ENCODE measurements around the gene TEX52.

TEX52 gene

GRCh38 chr12:2834581-2835491 is 22.0 kb downstream of the TEX52 start, which contains the start of gene NRIP2:
Gene NRIP2, minus strand, starts transcription at chr12:2835035. Its CDS starts 52 bp downstream, at chr12:2834983.
- TF ChIP-seq, protein P1, sequence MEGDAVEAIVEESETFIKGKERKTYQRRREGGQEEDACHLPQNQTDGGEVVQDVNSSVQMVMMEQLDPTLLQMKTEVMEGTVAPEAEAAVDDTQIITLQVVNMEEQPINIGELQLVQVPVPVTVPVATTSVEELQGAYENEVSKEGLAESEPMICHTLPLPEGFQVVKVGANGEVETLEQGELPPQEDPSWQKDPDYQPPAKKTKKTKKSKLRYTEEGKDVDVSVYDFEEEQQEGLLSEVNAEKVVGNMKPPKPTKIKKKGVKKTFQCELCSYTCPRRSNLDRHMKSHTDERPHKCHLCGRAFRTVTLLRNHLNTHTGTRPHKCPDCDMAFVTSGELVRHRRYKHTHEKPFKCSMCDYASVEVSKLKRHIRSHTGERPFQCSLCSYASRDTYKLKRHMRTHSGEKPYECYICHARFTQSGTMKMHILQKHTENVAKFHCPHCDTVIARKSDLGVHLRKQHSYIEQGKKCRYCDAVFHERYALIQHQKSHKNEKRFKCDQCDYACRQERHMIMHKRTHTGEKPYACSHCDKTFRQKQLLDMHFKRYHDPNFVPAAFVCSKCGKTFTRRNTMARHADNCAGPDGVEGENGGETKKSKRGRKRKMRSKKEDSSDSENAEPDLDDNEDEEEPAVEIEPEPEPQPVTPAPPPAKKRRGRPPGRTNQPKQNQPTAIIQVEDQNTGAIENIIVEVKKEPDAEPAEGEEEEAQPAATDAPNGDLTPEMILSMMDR (IDR thresholded peaks at IDR 0.05) = no peak
- H3K9me3 ChIP-seq = no peaks in the 10 kb centered on the region
- no peak within 1 kb of the TSS for H3K4me3 ChIP-seq (ENCODE audit: low read depth in 1 of 2, low read length in 1 of 2)
- no peaks in the 10 kb centered on the region for H3K36me3 ChIP-seq
- H3K4me1 ChIP-seq (ENCODE audit: control insufficient read depth in 1 of 2, insufficient read depth in 1 of 2, low read depth in 1 of 2, low read length in 1 of 2) = peaks cover 6 to 7% of the 10 kb centered on the region in 2 experiments
- peaks cover 10% of the 10 kb centered on the region for H3K27me3 ChIP-seq
- no peak within 1 kb of the TSS for H3K27ac ChIP-seq

GRCh38 chr12:2833810-2834209 is 23.0 kb downstream of the TEX52 start:
- H3K9me3 ChIP-seq = no peaks in the 10 kb centered on the region
- H3K27me3 ChIP-seq = peaks cover 10% of the 10 kb centered on the region
- TF ChIP-seq, protein P1 (IDR thresholded peaks at IDR 0.05) = no peak
- no peak overlapping the region for H3K27ac ChIP-seq
- H3K4me3 ChIP-seq (ENCODE audit: low read depth in 1 of 2, low read length in 1 of 2) = no peak overlapping the region
- peaks cover 6 to 7% of the 10 kb centered on the region in 2 experiments for H3K4me1 ChIP-seq (ENCODE audit: control insufficient read depth in 1 of 2, insufficient read depth in 1 of 2, low read depth in 1 of 2, low read length in 1 of 2)
- no peaks in the 10 kb centered on the region for H3K36me3 ChIP-seq

DNA sequence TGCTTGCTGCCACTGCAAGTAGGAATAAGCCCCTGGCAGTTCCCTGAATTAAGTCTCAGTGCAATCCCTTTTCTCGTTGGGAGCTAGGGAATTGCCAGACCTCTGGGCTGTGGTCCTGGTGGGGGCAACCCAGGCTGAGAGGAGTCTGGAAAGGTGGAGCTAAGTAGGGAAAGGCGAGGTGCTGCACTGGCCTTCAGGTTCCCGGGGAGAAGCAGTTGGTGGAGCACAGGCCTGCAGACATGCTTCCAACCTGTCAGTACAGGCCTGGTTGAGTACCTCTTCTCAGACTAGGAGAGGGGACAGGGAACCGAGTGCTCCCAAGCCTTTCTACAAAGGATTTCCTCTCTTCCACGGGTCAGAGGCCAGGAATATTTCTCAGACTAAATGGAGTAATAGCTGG is 23.5 kb downstream of the TEX52 start:
- TF ChIP-seq, protein P1 (IDR thresholded peaks at IDR 0.05) = no peak
- peaks cover 2% of the 10 kb centered on the region for H3K36me3 ChIP-seq
- H3K27me3 ChIP-seq = peaks cover 10% of the 10 kb centered on the region
- H3K9me3 ChIP-seq = no peaks in the 10 kb centered on the region
- peaks cover 6 to 7% of the 10 kb centered on the region in 2 experiments for H3K4me1 ChIP-seq (ENCODE audit: control insufficient read depth in 1 of 2, insufficient read depth in 1 of 2, low read depth in 1 of 2, low read length in 1 of 2)
- no peak overlapping the region for H3K27ac ChIP-seq
- no peak overlapping the region for H3K4me3 ChIP-seq (ENCODE audit: low read depth in 1 of 2, low read length in 1 of 2)

GRCh38 chr12:2832550-2833127 is 24.2 kb downstream of the TEX52 start:
- peaks cover 7% of the 10 kb centered on the region for H3K36me3 ChIP-seq
- H3K4me3 ChIP-seq (ENCODE audit: low read depth in 1 of 2, low read length in 1 of 2) = no peak overlapping the region
- H3K9me3 ChIP-seq = no peaks in the 10 kb centered on the region
- H3K27me3 ChIP-seq = peaks cover 10% of the 10 kb centered on the region
- TF ChIP-seq, protein P1 (IDR thresholded peaks at IDR 0.05) = no peak
- H3K4me1 ChIP-seq (ENCODE audit: control insufficient read depth in 1 of 2, insufficient read depth in 1 of 2, low read depth in 1 of 2, low read length in 1 of 2) = peaks cover 6 to 7% of the 10 kb centered on the region in 2 experiments
- no peak overlapping the region for H3K27ac ChIP-seq

GRCh38 chr12:2829275-2829674 is 27.6 kb downstream of the TEX52 start:
- Histone ChIP-seq H3K4me3 (ENCODE audit: low read depth in 1 of 2, low read length in 1 of 2) (no peak overlapping the region), H3K27me3 (peaks cover under 1% of the 10 kb centered on the region), H3K27ac (no peak overlapping the region), H3K36me3 (peaks cover 40% of the 10 kb centered on the region), H3K4me1 (ENCODE audit: control insufficient read depth in 1 of 2, insufficient read depth in 1 of 2, low read depth in 1 of 2, low read length in 1 of 2) (no peaks in the 10 kb centered on the region), H3K9me3 (no peaks in the 10 kb centered on the region)
- TF ChIP-seq, protein P1 (IDR thresholded peaks at IDR 0.05) = no peak

Measured in neutrophil (primary cell).